Kidney epithelial cell (primary cell): ENCODE measurements around the gene XBP1. TPM values are rescaled to one million over a fixed set of nuclear protein-coding genes. Genes with fewer than 3 reads are reported as not detected.
A peak's percentile ranks its signal among the peaks of the same experiment; 100 is the strongest.

Source experiments
- DNase-seq: peaks from one replicate; pipeline ENCODE4 v3.0.0-alpha.2; 2010; ENCODE audit warnings: low read depth
- H3K27me3 ChIP-seq: 2 replicates; pipeline ENCODE4 v1.6.0; 2011; ENCODE audit warnings: low read length; ENCODE audit not compliant: control insufficient read depth, insufficient read depth
- H3K36me3 ChIP-seq: 2 replicates; pipeline ENCODE4 v1.5.1; 2011; ENCODE audit warnings: low read length; ENCODE audit not compliant: control insufficient read depth, insufficient read depth
- H3K4me3 ChIP-seq: 2 replicates; pipeline ENCODE4 v1.5.1; 2011; ENCODE audit warnings: low read depth, mild to moderate bottlenecking, control low read depth, low read length
- total RNA-seq: library from RNA; depleted of rRNA; stranded (reverse); fragments of >200 nt; gene quantifications from 2 replicates; pipeline ENCODE4 v1.2.3, GENCODE V29; 2015
- TF ChIP-seq, protein P1 (sequence below): IDR thresholded peaks from 2 replicates; pipeline ENCODE4 v1.5.1; 2011; ENCODE audit warnings: mild to moderate bottlenecking, moderate library complexity, low read length, control low read depth, inconsistent platforms; ENCODE audit not compliant: insufficient read depth, poor library complexity, severe bottlenecking

The XBP1 gene
- total RNA-seq, 1 donor from 2014 or later = 291 TPM

DNA sequence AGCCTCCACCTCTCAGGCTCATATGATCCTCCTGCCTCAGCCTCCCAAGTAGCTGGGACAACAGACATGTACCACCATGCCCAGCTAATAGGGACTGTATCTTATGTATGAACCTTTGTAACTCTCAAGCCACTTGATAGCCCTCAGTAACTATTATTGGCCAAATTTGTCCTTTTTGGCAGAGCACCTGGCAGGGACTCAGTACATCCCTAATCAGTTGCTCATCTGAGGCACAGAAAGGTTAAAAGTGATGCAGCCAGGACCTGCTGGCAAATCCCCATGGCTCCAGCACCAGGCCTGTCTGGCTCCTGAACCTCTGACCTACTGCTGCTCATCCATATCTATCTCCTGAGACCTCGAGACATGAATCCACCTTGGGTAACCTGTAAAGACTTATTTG is 21.1 kb upstream of the XBP1 start:
- DNase-seq = no peak
- H3K4me3 ChIP-seq = no peak overlapping the region
- no peaks in the 10 kb centered on the region for H3K27me3 ChIP-seq
- TF ChIP-seq, protein P1, sequence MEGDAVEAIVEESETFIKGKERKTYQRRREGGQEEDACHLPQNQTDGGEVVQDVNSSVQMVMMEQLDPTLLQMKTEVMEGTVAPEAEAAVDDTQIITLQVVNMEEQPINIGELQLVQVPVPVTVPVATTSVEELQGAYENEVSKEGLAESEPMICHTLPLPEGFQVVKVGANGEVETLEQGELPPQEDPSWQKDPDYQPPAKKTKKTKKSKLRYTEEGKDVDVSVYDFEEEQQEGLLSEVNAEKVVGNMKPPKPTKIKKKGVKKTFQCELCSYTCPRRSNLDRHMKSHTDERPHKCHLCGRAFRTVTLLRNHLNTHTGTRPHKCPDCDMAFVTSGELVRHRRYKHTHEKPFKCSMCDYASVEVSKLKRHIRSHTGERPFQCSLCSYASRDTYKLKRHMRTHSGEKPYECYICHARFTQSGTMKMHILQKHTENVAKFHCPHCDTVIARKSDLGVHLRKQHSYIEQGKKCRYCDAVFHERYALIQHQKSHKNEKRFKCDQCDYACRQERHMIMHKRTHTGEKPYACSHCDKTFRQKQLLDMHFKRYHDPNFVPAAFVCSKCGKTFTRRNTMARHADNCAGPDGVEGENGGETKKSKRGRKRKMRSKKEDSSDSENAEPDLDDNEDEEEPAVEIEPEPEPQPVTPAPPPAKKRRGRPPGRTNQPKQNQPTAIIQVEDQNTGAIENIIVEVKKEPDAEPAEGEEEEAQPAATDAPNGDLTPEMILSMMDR = no peak
- no peaks in the 10 kb centered on the region for H3K36me3 ChIP-seq

- no peaks in the 10 kb centered on the region for H3K36me3 ChIP-seq
- H3K4me3 ChIP-seq = no peak overlapping the region
- no peak for DNase-seq
- H3K27me3 ChIP-seq = no peaks in the 10 kb centered on the region
- TF ChIP-seq, protein P1 = no peak
These were observed 20.5 kb upstream of the XBP1 start for GRCh38 chr22:28820885-28821284.

DNA sequence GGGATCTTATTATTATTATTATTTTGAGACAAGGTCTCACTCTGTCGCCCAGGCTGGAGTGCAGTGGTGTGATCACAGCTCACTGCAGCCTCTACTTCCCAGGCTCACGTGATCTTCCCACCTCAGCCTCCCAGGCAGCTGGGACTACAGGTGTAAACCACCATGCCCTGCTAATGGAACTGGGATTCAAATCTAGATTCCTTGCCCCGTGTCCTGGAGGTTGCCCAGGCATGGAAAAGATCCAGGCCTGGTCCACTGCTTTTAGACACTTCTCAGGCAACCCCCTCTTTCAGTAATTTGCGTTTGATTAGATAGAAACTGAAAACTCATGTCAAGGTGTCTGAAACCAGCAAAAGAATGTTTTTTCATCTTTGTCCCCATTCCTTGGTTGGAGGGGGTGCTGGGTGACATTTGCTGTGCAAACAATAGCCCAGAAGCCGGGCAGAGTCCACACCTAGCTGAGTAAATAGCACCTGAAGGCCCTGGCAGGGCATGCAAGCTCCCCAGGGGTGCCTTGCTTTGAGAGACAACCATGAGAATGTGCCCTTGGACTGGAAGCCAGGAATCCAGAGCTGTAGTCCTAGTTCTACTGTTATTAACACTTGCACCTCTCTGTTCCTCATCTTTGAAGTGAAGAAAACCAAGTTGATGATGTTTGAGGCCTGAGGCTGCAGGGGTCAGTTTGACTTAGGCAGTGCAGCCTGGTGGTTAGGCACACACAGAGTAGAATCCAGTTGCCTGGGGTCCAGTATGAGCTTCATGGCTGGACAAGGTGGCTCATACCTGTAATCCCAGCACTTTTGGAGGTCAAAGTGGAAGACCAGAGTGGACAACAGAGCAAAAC is 19.1 kb upstream of the XBP1 start:
- DNase-seq = no peak
- no peaks in the 10 kb centered on the region for H3K36me3 ChIP-seq
- no peak overlapping the region for H3K4me3 ChIP-seq
- no peaks in the 10 kb centered on the region for H3K27me3 ChIP-seq
- TF ChIP-seq, protein P1 = no peak

- H3K36me3 ChIP-seq = no peaks in the 10 kb centered on the region
- TF ChIP-seq, protein P1 = no peak
- peak; percentile 23 for DNase-seq
- no peaks in the 10 kb centered on the region for H3K27me3 ChIP-seq
- H3K4me3 ChIP-seq = no peak overlapping the region
These were observed 17.8 kb upstream of the XBP1 start for GRCh38 chr22:28817919-28818859.

- DNase-seq = no peak
- TF ChIP-seq, protein P1 = no peak
- H3K36me3 ChIP-seq = no peaks in the 10 kb centered on the region
- no peak overlapping the region for H3K4me3 ChIP-seq
- no peaks in the 10 kb centered on the region for H3K27me3 ChIP-seq
These were observed 16.7 kb upstream of the XBP1 start for GRCh38 chr22:28817064-28817463.
